Activated gamma-delta T cell treated with Interleukin-2 at 50 U/mL for 16 hours (primary cell): ENCODE data around the gene MEN1.
"Not testable (repeated sequence)": the region's sequence is repeated elsewhere in the genome, so short reads cannot be mapped to it uniquely, and the experiment has no call there.

Experiments used
- DNase-seq: peaks from one replicate; pipeline ENCODE4 v3.0.0-alpha.2; 2020

Gene MEN1

GRCh38 chr11:64831411-64831891, 21.1 kb upstream of the MEN1 start:
- DNase-seq: no peak

- no peak for DNase-seq
Measured at GRCh38 chr11:64829536-64830251, 19.3 kb upstream of the MEN1 start.

- no peak for DNase-seq
Measured at GRCh38 chr11:64827451-64827839, 17.1 kb upstream of the MEN1 start.

- no peak for DNase-seq
Measured at GRCh38 chr11:64826578-64827450, 16.5 kb upstream of the MEN1 start.

DNA sequence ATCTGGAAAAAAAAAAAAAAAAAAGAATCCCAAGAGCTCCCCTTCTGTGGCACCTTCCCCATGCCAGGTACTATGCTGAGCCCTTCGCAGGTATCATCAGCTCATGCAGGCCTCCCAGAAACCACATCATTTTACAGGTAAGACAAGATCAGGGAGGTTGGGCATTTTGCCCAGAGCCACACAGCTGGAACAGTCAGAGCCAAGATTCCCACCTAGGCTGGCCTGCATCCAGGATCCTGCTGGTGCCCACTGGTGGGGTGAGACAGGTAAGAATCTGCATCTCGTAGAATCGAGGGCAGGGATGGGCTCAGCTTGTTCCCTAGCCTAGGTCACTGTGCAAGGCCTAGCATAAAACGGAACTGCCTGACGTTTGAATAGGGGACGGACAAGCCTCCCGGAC, 15.7 kb upstream of the MEN1 start:
- no peak for DNase-seq

GRCh38 chr11:64823568-64824119, 13.3 kb upstream of the MEN1 start:
- DNase-seq: no peak

DNA sequence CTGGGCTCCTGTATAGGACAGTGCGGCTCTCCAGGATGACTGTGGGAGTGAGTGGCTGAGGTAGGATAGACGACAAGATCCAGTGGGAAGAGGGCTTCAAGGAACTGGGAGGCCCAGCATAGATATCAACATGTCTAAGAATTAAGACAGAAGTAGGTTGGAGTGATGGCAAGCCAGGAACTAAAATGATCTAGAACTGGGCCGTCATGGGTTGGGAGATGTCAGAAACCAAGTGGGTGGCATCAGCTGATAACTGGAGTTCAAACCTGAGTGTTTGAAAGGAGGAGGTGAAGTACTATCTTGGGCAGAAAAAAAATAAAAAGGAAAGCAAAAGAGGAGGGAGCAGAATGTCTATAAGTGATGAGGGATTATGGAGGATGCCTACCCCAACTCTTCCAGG, 7.1 kb upstream of the MEN1 start:
- no peak for DNase-seq

- not testable (repeated sequence) for DNase-seq
Measured at GRCh38 chr11:64815433-64815832, 5.1 kb upstream of the MEN1 start.

DNA sequence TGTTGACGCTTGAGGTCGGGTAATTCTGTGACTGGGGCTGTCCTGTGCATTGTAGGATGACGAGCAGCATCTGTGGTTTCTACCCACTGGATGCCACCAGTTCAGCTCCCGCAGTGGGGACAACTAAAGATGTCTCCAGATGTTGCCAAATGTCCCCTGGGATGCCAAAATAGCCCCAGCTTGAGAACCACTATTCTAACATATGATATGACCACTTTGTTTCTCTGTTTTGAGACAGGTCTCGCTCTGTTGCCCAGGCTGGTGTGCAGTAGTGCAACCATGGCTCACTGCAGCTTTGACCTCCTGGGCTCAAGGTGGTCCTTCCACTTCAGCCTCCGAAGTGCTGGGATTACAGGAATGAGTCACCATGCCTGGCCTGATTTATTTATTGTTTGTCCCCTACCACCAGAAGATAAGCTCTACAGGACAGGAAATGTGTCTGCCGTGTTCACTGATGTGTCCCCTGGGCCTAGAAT, 4.4 kb upstream of the MEN1 start:
- no peak for DNase-seq

DNA sequence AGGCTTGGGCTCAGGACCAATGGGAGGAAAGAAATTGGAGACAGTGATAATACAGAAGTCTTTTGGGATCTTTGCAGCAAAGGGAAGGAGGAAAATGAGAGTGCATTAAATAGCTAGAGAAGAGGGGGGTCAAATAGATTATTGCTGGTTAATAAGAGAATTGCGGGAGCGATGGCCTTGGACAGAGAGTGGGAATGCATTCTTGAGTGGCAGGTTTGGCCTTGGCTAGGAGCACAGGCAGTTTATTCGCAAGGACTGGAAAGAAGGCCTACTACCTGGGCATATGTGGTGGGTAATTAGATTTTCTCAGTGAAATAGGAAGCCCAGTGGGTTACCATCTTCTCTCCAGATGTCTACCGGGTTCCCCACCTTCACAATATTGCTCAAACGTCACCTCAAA, 3.5 kb upstream of the MEN1 start:
- no peak for DNase-seq

- peak; percentile 56 for DNase-seq
Measured at GRCh38 chr11:64810891-64811272, 531 bp upstream of the MEN1 start.

DNA sequence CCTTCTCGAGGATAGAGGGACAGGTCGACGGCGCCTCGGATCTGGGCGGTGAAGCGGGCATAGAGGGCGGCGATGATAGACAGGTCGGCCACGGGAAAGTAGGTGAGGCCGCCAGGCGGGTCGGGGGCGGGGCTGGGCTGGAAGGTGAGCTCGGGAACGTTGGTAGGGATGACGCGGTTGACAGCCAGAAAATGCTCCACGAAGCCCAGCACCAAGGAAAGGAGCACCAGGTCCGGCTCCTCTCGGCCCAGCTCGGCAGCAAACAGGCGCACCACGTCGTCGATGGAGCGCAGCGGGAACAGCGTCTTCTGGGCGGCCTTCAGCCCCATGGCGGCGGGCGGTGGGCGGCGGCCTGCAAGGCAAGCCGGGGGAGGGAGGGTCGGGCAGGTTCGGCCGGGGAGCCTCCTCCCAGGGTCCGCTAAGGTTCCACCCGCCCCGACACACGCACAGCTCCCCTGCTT, 540 bp downstream of the MEN1 start:
- no peak for DNase-seq

DNA sequence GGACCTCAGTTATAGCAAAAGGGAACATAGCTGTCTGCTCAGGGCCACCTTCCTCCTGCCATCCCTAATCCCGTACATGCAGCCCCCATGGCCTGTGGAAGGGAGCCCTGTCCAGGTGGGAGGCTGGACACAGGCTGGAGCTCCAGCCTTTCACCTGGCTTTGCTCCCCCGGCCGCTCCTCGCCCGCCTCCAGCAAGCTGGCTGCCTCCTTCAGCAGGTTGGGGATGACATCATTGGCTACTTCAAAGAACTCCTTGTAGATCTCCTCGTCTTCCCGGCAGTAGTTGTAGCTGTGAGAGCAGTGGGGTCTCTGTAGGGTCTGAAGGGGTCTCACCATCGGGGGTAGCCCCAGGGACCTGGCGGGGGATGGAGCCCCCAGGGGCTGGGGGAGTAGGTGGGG, 4.9 kb downstream of the MEN1 start:
- DNase-seq: no peak

- DNase-seq: no peak
Measured at GRCh38 chr11:64804346-64805210, 5.8 kb downstream of the MEN1 start.

DNA sequence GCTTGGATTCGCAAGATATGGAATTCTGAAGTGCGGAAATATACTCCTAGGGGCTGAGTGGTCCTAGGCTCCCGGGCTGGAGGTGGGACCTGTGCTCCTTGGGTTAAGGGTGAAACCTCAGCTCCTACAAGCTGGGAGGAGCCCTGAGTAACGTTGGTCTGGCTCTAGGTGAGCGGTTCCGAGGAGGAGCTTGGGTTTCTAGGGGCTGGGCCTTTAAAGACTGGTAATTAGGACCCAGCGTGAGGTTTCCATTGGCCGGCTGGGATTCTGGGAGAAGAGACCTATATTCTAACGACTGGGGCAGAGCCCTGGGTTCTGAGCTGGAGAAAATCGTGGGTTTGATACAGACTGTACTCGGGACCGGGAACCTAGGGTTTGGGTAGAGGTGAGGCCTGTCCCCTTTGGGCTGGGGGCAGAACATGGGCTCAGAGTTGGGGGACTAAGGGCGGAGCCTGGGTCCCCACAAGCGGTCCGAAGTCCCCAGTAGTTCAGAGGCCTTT, 6.5 kb downstream of the MEN1 start:
- DNase-seq: no peak

DNA sequence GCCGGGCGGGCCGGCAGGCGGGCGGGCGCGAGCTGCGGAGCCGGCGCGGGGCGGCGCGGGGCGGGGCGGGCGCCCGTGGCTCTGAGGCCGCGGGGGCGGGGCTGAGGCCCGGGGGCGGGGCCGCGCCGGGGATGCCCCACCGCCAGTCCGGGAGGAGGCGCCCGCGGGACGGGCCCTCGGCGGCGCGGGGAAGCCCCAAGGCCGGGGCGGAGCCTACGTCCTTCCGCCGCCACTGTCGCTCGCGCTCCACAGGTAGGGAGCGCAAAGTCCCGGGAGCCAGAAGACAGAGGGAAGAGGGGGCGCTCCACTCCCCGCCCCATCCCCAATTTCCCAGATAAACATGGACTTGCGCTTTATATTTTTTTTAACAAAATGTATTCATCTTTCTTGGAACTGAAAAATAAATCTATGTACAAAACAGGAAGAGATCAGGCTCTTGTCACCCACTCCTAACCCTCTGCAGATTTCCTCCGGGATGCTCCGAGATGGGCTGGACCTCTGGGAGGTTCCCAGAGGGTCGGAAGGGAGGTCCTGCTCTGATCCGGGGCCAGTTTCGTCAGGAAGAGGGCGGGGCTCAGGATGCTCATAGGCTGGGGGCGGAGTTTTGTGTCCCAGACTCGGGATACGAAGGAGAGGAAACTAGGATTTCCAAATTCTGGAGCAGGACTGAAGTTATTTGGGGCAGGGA, 7.0 kb downstream of the MEN1 start, which contains the start of gene MAP4K2:
TSS of gene MAP4K2 (minus strand) at position 57 of the 688 bp plus-strand sequence. CDS start 65 bp downstream, outside the sequence.
- DNase-seq: peak; percentile 84

DNA sequence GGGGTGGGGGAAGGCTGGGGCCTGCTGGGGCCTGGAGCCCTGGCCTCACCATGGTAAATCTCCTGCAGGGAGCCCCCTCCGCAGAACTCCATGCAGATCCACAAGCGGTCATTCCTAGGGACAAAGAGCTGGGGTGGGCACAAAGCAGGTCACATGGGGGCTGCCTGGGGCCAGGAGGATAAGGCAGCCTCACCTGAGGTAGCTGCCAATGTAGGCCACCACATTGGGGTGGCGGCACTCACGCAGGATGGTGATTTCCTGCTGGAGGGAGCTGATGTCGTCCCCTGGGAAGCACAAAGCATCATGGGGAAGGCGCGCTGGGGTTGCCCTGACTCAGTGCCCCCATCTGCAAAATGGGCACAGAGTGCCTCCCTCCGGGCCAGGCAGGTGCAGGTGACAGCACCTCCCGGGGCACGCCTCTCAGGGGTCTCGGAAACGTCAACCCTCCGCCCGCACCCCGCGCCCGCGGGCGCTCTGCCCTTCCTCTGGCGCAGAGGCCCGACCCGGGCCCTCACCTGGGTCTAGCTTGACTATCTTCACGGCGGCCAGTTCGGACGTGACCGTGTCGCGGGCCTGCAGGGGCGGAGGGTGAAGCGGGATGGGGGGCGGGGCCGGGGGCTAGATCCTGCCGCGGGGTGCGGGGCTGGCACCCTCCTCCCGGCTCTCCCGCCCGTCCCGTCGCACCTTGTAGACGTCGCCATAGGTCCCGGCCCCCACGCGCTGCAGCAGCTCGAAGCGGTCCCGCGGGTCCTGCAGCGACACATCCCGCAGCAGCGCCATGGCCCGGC, 7.8 kb downstream of the MEN1 start:
- no peak for DNase-seq

GRCh38 chr11:64801561-64802369, 8.6 kb downstream of the MEN1 start:
- DNase-seq: no peak

- DNase-seq: no peak
Measured at GRCh38 chr11:64801158-64801464, 9.2 kb downstream of the MEN1 start.
